Activated B cell treated with CpG ODN at 0.5 μM for 24 hours (primary cell): ENCODE measurements around the gene BMP8A. TPM values are rescaled to one million over a fixed set of nuclear protein-coding genes. Genes with fewer than 3 reads are reported as not detected.
"Not testable (repeated sequence)": the region's sequence is repeated elsewhere in the genome, so short reads cannot be mapped to it uniquely, and the experiment has no call there.

Experiments
- ATAC-seq: fragments of 200-7000 bp; cut with Tn5 transposase; one replicate; pipeline ENCODE4 v1.10.0; 2021; ENCODE audit warnings: low read depth, mild to moderate bottlenecking, moderate library complexity
- CTCF ChIA-PET: fragments of 350-600 bp; sonication (Branson Sonifier 250); formaldehyde crosslinking; loops from one replicate; lab custom pipeline; 2021; ENCODE audit warnings: antibody characterized with exemption; lab: Charles Lee
- POLR2A ChIA-PET: fragments of 350-600 bp; sonication (Branson Sonifier 250); formaldehyde crosslinking; loops from one replicate; lab custom pipeline; 2021; ENCODE audit warnings: antibody characterized with exemption; lab: Charles Lee
- DNase-seq: peaks from one replicate; pipeline ENCODE4 v3.0.0; 2022
- H3K27ac Mint-ChIP-seq: one replicate; pipeline ENCODE4 v1.8.0; 2020; ENCODE audit warnings: mixed read lengths
- H3K27me3 Mint-ChIP-seq: one replicate; pipeline ENCODE4 v1.8.0; 2021; ENCODE audit warnings: mixed read lengths
- H3K36me3 Mint-ChIP-seq: one replicate; pipeline ENCODE4 v1.8.0; 2021; ENCODE audit warnings: low read depth, mixed read lengths
- H3K4me1 Mint-ChIP-seq: one replicate; pipeline ENCODE4 v1.8.0; 2021; ENCODE audit warnings: mixed read lengths
- H3K4me3 Mint-ChIP-seq: one replicate; pipeline ENCODE4 v1.8.0; 2020; ENCODE audit warnings: mild to moderate bottlenecking, mixed read lengths
- H3K9me3 Mint-ChIP-seq: one replicate; pipeline ENCODE4 v1.8.0; 2020; ENCODE audit warnings: mixed read lengths
- CTCF ChIP-seq: fragments of 200-600 bp; IDR thresholded peaks from one replicate; pipeline ENCODE4 v1.8.0; 2022; ENCODE audit warnings: antibody characterized with exemption, mild to moderate bottlenecking
- intact Hi-C: fragments of 100-400 bp; cut with micrococcal nuclease; formaldehyde crosslinking; loops from one replicate; pipeline ENCODE4 v1.15.1; 2024
- total RNA-seq: library from RNA; stranded (reverse); gene quantifications from 2 replicates; pipeline ENCODE4 v1.2.3, GENCODE V29; 2022

Gene BMP8A, protein sequence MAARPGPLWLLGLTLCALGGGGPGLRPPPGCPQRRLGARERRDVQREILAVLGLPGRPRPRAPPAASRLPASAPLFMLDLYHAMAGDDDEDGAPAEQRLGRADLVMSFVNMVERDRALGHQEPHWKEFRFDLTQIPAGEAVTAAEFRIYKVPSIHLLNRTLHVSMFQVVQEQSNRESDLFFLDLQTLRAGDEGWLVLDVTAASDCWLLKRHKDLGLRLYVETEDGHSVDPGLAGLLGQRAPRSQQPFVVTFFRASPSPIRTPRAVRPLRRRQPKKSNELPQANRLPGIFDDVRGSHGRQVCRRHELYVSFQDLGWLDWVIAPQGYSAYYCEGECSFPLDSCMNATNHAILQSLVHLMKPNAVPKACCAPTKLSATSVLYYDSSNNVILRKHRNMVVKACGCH
- 0.20 TPM in 1 of 2 replicates, not detected in the other for total RNA-seq

DNA sequence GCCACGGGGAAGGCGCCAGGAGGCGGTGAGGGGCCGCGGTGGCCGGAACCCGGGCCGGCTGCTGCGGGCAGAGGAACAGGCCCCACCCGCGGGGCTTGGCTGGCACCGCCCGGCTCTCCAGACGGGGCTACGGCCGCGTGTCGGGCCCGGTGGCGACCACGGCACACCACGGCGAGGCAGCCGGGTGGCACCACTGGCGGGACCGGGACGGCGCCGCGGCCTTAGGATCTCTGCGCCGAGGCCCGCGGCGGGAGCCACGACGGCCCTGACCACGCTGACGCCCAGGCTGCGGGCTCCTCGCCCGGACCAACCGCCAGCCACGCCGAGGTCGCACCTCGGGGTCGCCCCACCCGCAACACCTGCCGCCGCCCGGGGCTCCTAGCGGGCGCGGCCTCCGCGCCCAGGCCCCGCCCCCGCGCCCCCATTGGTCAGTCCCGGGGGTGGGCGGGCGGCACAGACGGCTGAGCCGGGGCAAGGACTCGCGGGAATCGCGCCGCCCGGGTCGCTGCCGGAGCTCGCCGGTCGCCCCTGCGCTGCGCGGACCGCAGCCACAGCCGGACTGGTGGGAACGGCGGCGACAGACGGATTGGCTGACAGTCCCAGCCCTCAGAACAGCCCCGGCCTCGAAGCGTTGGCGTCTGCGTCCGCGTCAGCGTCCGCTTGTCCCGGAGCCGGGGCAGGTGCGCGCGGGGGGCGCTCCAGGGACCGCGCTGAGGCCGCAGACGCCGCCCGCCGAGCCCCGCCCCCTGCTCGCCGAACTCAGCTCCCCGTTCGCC, at the start of gene BMP8A:
Gene BMP8A, plus strand, starts transcription at position 491 of the 776 bp plus-strand sequence. CDS start 356 bp downstream, outside the sequence.
- Mint-ChIP-seq H3K9me3 (no peaks in the 10 kb centered on the region), H3K36me3 (peaks cover 9% of the 10 kb centered on the region), H3K27me3 (peaks cover 20% of the 10 kb centered on the region), H3K4me1 (peaks cover 6% of the 10 kb centered on the region), H3K27ac (no peak within 1 kb of the TSS), H3K4me3 (peak within 1 kb of the TSS; percentile 69)
- intact Hi-C loops: loop anchor here (1.0 to 5.0 kb wide), 2 partner anchors 36 to 48 kb away; no protein-coding TSS in a partner anchor
- ChIA-PET CTCF (interaction anchor here (1.7 kb wide), 1 partner anchor 47 kb away, joined by 6 read pairs; no protein-coding TSS in a partner anchor), POLR2A (interaction anchor here (0.6 kb wide), 1 partner anchor 9 kb away, joined by 3 read pairs; no protein-coding TSS in a partner anchor)
- no peak for TF ChIP-seq CTCF
- peak; percentile 80 for DNase-seq
- ATAC-seq: peak; percentile 94

DNA sequence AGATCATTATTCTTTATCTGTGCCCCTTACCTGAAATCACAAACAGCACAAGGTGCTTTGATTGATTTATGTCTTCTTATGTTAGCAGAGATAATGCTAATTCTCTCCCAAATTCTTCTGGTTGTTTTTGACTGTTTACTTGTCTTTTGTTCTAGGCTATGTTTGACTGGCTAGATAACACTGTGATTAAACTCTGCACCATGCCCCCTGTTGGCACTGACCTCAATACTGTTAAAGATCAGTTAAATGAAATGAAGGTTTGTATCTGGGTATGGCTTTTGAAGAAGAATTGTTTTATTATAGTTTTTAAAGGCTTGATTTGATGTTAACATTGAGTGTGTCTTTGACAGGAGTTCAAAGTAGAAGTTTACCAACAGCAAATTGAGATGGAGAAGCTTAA, 49.6 kb upstream of the BMP8A start:
- H3K4me1 Mint-ChIP-seq: no peaks in the 10 kb centered on the region
- DNase-seq (no peak), ATAC-seq (no peak)
- ChIA-PET POLR2A (no interaction called here), CTCF (interaction anchor here (1.0 kb wide), 1 partner anchor 339 kb away, joined by 3 read pairs; no protein-coding TSS in a partner anchor)
- H3K27ac Mint-ChIP-seq: no peak overlapping the region
- intact Hi-C loops: no loop called here
- no peaks in the 10 kb centered on the region for H3K9me3 Mint-ChIP-seq
- peaks cover 84% of the 10 kb centered on the region for H3K36me3 Mint-ChIP-seq
- no peak for TF ChIP-seq CTCF
- no peak overlapping the region for H3K4me3 Mint-ChIP-seq
- H3K27me3 Mint-ChIP-seq: no peaks in the 10 kb centered on the region

DNA sequence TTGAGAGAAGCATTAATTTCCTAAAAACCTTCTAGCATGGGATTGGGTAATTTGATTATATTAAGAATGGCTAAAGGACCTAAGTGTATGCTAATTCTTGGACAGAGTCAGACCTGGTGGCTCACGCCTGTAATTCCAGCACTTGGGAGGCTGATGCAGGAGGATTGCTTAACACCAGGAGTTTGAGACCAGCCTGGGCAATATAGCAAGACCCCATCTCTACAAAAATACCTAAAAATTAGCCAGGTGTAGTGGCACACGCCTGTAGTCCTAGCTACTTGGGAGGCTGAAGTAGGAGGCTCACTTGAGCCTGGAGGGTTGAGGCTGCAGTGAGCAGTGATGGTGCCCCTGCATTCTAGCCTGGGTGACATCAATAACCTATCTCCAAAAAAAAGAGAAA, 45.9 kb upstream of the BMP8A start:
- Mint-ChIP-seq H3K27me3 (no peaks in the 10 kb centered on the region), H3K36me3 (peaks cover 90% of the 10 kb centered on the region), H3K27ac (no peak overlapping the region), H3K4me3 (no peak overlapping the region), H3K4me1 (no peaks in the 10 kb centered on the region), H3K9me3 (no peaks in the 10 kb centered on the region)
- no peak for DNase-seq
- no peak for ATAC-seq
- POLR2A ChIA-PET: no interaction called here
- TF ChIP-seq CTCF: no peak
- intact Hi-C loops: no loop called here
- CTCF ChIA-PET: no interaction called here

DNA sequence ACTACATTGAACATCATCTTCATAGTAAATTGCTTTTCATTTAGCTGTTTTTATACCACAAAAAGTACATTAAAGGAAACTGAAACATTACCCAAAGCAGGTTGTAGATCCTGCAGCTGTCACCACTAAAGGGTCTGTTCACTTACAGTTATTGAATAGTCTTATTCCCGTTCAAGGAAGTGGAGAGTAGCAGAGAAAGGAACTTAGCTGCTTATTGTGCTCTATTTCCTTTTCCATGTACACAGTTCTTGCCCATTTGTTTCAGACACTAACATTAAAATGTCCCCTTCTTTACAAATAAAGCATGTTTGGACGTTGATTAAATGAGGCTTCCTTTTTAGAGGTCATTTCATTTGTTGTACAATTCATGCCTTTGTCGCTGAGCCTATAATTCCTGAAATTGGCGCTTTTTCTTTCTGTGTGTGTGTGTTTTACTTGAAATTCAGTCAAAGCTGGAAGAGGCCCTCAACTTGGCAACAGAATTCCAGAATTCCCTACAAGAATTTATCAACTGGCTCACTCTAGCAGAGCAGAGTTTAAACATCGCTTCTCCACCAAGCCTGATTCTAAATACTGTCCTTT, 44.4 kb upstream of the BMP8A start:
- Mint-ChIP-seq H3K27me3 (no peaks in the 10 kb centered on the region), H3K4me3 (no peak overlapping the region), H3K9me3 (no peaks in the 10 kb centered on the region), H3K4me1 (no peaks in the 10 kb centered on the region), H3K36me3 (peaks cover 89% of the 10 kb centered on the region), H3K27ac (no peak overlapping the region)
- no peak for TF ChIP-seq CTCF
- intact Hi-C loops: no loop called here
- ATAC-seq (no peak), DNase-seq (no peak)
- ChIA-PET CTCF (no interaction called here), POLR2A (no interaction called here)

GRCh38 chr1:39450041-39450440, 41.4 kb upstream of the BMP8A start:
- H3K27me3 Mint-ChIP-seq, H3K4me1 Mint-ChIP-seq, H3K9me3 Mint-ChIP-seq, ATAC-seq, intact Hi-C loops, CTCF ChIA-PET, H3K27ac Mint-ChIP-seq, DNase-seq, H3K4me3 Mint-ChIP-seq: not testable (repeated sequence)
- POLR2A ChIA-PET: interaction anchor here (0.6 kb wide), 1 partner anchor 424 kb away, joined by 3 read pairs; the partner anchor contains the start of gene NDUFS5
- H3K36me3 Mint-ChIP-seq: peaks cover 93% of the 10 kb centered on the region
